Esophagus muscularis mucosa (tissue), 3 donors: ENCODE measurements around the gene CCT7.

Experiments used
- POLR2A ChIP-seq: fragments of 450-650 bp; IDR thresholded peaks from one replicate; pipeline ENCODE4 v1.6.1; 2017; ENCODE audit warnings: antibody characterized with exemption, moderate library complexity, mild to moderate bottlenecking, low read depth
- TF ChIP-seq, protein P1 (sequence below), 3 experiments: fragments of 200-600 bp in 2 of 3; fragments of 450-650 bp in 1 of 3; sonication (generic) in 2 of 3; IDR thresholded peaks; one replicate each; pipeline ENCODE4 v1.5.1; 2017 to 2019; ENCODE audit warnings: antibody characterized with exemption in 3 of 3, mild to moderate bottlenecking in 2 of 3, moderate library complexity in 1 of 3

DNA sequence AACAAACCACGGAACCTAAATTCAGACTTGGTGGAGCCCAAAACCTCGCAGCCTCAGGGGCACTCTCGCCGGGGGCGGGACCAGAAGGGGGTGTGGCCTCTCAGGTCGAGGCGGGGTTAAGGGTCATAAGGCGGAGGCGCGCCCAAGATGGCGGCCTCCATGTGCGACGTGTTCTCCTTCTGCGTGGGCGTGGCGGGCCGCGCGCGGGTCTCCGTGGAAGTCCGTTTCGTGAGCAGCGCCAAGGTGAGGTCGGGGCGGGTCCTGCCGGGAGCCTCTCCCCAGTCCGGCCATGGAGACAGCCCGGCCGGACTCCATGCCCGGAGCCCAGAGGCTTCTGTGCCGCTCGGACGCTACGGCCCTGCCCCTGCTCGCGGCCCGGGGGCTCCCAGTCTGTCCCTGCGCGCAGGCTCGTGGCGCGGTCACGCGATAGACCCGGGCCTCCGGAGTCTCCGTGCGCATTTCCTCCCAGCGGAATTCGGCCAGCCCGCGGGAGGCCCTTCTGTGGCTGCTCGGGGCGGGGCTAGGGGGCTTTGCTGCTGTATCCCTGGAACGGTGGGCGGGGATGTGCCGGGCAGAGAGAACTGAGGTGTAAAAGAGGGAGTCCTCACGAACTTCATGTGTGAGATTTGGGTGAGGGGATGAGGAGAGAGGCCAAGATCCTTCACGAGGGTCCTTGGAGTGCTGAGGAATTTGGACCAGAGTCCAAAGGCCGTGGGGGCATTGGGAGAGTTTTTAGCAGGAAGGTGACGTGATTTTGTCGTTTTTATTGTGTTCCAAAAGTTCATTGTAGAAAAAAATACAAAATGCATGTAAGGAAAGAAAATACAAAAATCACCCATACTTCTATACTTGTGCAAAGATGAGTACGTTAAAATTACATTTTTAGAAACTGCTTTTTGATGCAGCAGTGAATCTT is 19.7 kb upstream of the CCT7 start, which contains the start of gene SMYD5:
- TF ChIP-seq, protein P1, sequence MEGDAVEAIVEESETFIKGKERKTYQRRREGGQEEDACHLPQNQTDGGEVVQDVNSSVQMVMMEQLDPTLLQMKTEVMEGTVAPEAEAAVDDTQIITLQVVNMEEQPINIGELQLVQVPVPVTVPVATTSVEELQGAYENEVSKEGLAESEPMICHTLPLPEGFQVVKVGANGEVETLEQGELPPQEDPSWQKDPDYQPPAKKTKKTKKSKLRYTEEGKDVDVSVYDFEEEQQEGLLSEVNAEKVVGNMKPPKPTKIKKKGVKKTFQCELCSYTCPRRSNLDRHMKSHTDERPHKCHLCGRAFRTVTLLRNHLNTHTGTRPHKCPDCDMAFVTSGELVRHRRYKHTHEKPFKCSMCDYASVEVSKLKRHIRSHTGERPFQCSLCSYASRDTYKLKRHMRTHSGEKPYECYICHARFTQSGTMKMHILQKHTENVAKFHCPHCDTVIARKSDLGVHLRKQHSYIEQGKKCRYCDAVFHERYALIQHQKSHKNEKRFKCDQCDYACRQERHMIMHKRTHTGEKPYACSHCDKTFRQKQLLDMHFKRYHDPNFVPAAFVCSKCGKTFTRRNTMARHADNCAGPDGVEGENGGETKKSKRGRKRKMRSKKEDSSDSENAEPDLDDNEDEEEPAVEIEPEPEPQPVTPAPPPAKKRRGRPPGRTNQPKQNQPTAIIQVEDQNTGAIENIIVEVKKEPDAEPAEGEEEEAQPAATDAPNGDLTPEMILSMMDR (IDR thresholded peaks at IDR 0.05), result no peak
- no peak for TF ChIP-seq POLR2A
